GM12892 (cell line): ENCODE data around the gene WDR91.
"Not testable (repeated sequence)": the region's sequence is repeated elsewhere in the genome, so short reads cannot be mapped to it uniquely, and the experiment has no call there.

Experiments
- DNase-seq: peaks from one replicate; pipeline ENCODE4 v3.0.0; 2011; ENCODE audit not compliant: insufficient read length
- FAIRE-seq: peaks from 2 replicates; lab custom pipeline; 2011; peaks lifted over from hg19 to GRCh38; lab: Jason Lieb, UNC
- POLR2A ChIP-seq: IDR thresholded peaks from 2 replicates; pipeline ENCODE4 v1.6.1; 2011; ENCODE audit warnings: low read depth, low read length, control low read depth
- POLR2AphosphoS5 ChIP-seq: IDR thresholded peaks from 2 replicates; pipeline ENCODE4 v1.6.1; 2011; ENCODE audit warnings: low read depth, low read length, control low read depth
- TAF1 ChIP-seq: IDR thresholded peaks from 2 replicates; pipeline ENCODE4 v1.6.1; 2011; ENCODE audit warnings: low read depth, mild to moderate bottlenecking, control low read depth, low read length, borderline replicate concordance

Gene WDR91

DNA sequence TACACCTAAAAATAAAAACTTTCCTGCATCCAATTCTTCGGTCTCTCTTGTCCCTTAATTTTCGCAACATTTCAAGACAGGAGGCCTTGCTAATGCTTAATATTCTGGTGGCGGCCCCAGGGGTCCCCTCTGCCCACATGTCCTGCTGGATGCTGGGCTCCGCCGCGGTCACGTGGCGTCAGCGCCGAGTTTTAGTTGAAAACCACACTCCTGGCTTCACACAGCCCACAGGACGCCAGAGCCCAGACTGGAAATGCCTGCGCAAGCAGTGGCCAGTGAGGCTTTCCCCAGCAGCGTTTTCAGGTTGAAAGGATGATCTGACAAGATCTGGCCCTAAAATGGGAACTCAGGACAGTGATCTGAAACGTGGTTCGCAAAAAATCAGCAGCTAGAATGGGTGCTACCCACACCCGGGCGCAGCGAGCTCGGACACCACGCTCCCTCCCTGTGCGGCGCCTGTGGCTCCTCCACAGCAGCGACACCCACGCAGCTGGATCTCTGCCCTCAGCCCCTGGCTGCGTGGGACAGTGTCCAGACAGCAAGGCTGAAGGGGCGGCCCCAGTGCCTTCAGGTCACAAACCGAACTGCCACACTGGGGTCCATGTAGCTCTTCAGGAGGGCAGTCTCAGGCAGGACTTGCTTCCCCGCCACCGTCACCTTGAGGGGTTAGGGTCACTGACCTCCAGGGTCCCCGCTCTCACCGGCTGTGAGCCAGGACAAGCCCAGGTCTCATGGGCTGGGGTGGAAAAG, 29.2 kb downstream of the WDR91 start:
- DNase-seq (no peak), FAIRE-seq (no peak)
- no peak for TF ChIP-seq TAF1
- no peak; the same call in 1 of the 2 replicates for TF ChIP-seq POLR2A
- TF ChIP-seq POLR2AphosphoS5, result no peak

DNA sequence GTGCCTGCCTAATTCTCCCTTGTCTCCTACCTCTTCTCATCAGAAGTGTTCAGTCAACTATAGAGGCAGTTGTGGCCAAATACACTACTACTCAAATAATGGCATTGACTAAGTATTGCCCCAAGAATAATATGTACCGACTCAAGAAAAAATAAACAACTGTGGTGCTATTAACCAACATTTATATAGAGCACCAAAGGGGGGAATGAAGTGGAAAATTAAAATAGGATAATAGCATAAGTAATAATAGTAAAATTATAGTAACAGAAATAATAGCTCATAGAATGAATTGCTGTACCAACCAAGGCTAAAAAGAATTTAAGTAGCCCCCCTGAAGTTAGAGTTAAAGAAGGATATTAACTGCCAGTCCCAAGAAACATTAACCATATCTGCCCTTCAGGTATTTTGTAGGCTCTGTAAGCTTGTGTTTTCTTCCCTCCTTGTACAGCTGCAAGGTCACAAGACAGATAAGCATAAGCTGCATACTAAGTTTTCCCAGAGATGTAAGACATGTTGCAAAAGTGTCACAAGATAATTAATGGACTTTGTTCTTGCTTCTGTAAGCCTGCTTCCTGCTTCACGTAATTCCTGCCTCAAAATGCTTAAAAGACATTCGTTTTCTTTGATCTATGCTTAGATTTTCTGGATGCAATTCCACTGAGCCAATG, 29.9 kb downstream of the WDR91 start:
- DNase-seq (no peak), FAIRE-seq (no peak)
- TF ChIP-seq POLR2A, result no peak
- no peak for TF ChIP-seq TAF1
- TF ChIP-seq POLR2AphosphoS5, result no peak

DNA sequence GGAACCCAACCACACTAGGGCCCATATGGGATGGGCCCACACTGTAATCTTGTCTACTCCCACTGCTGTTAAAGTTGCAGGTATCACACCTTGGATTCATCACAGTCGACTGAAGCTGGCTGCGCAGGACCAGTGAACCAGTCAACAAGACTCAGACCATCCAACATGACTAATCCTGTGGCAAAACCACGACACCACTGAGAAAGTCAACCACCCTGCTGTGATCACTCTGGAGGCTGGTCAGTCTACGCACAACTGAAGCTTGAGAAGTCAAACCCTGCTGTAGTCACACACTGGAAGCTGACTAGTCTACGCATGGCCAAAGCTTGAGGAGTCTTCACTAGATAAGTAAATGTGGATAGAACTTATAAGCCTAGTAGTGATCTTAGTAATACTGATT, 31.2 kb downstream of the WDR91 start:
- FAIRE-seq (no peak), DNase-seq (no peak)
- TF ChIP-seq POLR2A, result no peak
- no peak for TF ChIP-seq POLR2AphosphoS5
- TF ChIP-seq TAF1, result no peak

DNA sequence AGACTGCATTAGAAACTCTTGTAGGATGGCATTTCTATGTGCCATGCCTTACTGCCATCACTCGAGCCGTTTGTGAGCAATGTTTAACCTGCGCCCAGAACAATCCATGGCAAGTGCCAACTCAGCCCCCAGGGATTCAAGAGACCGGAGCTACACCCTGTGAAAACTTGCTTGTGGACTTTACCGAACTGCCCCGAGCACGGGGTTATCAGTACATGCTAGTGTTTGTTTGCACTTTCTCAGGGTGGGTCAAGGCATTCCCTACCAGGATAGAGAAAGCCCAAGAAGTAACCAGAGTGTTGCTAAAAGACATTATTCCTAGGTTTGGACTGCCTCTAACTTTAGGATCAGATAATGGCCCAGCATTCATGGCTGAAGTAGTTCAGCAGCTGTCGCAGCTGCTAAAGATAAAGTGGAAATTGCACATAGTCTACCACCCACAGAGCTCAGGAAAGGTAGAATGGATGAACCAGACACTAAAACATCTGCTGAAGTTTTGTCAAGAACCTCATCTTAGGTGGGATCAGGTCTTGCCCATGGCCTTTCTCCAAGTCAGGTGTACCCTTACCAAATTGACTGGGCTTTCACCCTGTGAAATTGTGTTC, 31.9 kb downstream of the WDR91 start:
- FAIRE-seq, result no peak
- DNase-seq, result no peak
- no peak for TF ChIP-seq POLR2A
- TF ChIP-seq POLR2AphosphoS5, result no peak
- TF ChIP-seq TAF1, result no peak

DNA sequence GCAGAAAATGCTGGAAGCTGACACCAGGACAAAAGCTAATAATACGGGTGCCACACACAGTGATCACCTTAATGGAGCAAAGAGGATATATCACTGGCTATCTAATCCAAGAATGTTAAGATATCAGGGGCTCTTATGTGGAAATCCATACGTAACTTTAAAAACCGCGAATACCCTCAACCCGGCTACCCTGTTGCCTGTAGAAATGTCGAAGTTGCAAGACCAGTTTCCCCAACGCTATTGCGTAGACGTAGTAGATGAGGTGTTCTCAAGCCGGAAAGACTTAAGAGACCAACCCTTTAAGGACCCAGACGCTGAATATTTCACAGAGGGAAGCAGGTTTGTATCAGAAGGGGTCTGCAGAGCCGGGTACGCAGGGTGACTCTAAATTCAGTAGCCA, 33.0 kb downstream of the WDR91 start:
- DNase-seq, result no peak
- TF ChIP-seq TAF1, result no peak
- no peak for TF ChIP-seq POLR2A
- no peak for TF ChIP-seq POLR2AphosphoS5
- no peak for FAIRE-seq

DNA sequence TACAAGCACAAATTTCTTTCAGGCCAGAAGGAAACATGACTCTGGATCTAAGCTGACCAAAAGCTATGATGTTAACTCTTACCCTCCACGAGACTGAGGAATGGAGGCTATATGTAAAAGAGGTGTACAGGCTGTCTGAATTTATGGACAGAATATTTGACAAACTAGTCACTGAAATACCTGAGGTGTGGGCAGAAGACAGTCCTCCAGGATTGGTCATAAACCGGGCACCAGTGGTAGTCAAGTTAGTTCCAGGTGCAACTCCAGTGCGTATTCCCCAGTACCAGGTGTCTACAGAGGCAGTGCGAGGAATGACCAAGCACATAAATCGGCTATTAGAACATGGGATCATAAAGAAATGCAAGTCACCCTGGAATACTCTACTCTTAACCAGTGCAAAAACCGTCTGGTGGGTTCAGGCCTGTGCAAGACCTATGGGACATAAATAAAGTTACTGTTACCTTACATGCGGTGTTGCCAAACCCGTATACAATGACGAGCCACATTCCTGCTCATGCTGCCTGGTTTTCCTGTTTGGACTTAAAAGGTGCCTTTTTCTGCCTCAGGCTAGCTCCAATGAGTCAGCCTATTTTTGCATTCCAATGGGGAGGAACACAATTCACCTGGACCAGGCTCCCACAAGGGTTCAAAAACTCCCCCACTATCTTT, 34.2 kb downstream of the WDR91 start:
- DNase-seq, result no peak
- FAIRE-seq, result no peak
- no peak for TF ChIP-seq POLR2AphosphoS5
- TF ChIP-seq POLR2A, result no peak
- TF ChIP-seq TAF1, result no peak

DNA sequence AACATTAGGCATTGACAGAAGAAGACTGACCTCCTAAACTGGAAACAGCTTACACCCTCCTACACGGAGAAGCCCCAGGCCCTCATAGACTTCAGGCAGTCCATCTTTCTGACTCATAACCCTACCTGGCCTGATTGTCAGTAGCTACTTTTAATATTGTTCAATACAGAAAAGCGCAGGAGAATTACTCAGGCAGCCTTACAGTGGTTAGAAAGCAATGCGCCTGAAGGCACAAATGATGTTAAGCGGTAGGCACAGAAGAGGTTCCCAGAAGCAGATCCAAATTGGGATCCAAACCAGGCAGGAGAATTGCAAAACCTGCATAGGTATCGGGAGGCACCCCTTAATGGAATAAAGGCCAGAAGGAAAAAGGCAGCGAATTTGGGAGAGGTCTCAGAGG, 35.4 kb downstream of the WDR91 start:
- FAIRE-seq (no peak), DNase-seq (no peak)
- TF ChIP-seq POLR2A (no peak), TAF1 (no peak), POLR2AphosphoS5 (no peak)

DNA sequence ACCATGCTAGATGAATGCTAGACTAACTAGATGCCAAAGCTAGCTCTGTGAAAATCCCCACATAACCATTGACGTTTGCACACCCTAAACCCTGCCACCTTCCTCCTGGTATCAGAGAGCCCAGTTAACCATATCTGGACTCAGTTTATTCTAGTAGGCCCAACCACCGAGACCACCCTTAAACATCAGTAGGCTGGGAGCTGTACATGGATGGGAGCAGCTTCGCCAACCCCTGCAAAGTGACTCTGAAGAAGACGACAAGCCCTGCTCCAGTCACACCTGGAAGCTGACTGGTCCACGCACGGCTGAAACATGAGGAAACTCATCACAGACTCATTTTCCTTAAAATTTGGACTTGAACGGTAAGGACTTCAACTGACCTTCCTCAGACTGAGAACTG, 36.4 kb downstream of the WDR91 start:
- FAIRE-seq (no peak), DNase-seq (no peak)
- TF ChIP-seq POLR2A (no peak), TAF1 (no peak), POLR2AphosphoS5 (no peak)

DNA sequence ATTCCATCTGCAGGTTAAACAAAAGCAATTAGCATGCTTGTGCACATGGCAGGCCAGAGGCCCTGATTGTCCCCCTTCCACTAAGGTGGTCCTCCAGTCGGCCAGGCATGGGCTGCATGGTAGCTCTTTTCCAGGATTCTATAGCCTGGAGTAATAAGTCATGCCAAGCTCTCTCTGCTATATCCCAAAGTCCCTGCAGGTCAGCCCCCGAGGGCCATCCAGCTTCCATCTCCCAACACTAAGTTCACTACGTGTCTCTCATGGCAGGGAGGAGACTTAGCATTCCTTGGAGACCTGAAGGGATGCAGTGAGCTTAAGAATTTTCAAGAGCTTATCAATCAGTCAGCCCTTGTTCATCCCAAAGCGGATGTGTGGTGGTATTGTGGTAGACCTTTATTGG, 37.4 kb downstream of the WDR91 start:
- not testable (repeated sequence) for FAIRE-seq, DNase-seq

DNA sequence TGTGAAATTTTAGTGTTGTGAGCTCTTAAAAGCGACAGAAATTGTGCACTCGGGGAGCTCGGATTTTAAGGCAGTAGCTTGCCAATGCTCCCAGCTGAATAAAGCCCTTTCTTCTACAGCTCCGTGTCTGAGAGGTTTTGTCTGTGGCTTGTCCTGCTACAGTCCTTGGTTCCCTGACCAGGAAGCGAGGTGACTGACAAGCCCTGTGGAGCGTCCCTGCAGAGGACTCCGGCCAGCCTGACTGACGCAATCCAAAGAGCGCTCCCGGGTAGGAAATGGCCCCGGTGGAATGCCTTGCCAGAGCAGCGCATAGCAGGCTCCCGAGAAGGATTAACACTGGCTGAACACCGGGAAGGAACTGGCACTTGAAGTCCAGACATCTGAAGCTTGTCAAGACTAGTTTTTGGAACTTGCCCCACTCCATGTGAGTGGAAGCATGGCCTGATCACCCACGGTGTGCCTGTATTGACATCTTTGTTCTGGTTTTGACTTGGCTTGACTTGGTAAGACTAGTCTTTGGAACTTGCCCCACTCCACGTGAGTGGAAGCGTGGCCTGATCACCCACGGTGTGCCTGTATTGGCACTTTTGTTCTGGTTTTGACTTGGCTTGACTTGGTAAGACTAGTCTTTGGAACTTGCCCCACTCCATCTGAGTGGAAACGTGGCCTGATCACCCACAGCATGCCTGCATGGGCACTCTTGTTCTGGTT, 39.6 kb downstream of the WDR91 start:
- TF ChIP-seq POLR2A, result peak; percentile 62; the same call in 1 of the 2 replicates
- not testable (repeated sequence) for DNase-seq, FAIRE-seq

DNA sequence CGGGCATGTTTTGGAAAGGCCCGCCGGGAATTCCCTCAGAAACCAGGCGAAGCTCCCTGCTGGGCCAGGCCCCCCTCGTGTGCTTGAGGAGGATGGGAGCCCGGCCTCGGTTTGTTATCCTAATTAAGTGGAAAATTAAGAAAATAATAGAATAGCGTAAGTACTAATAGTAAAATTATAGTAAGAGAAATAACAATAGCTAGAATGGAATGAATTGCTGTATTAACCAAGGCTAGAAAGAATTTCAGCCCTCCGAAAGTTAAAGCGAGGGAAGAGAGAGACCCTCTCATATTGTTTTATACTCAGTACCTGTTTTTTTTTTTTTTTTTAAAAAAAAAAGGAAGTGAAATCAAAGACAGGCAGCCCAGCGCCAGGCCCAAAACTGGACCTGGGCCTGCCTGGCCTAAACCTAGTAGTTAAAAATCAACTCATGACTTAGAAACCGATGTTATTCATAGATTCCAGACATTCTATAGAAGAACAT, 40.3 kb downstream of the WDR91 start:
- FAIRE-seq, DNase-seq: not testable (repeated sequence)
- 0 out of 2 replicates have a peak, but pooled peaks have one; percentile 3 for TF ChIP-seq POLR2AphosphoS5

DNA sequence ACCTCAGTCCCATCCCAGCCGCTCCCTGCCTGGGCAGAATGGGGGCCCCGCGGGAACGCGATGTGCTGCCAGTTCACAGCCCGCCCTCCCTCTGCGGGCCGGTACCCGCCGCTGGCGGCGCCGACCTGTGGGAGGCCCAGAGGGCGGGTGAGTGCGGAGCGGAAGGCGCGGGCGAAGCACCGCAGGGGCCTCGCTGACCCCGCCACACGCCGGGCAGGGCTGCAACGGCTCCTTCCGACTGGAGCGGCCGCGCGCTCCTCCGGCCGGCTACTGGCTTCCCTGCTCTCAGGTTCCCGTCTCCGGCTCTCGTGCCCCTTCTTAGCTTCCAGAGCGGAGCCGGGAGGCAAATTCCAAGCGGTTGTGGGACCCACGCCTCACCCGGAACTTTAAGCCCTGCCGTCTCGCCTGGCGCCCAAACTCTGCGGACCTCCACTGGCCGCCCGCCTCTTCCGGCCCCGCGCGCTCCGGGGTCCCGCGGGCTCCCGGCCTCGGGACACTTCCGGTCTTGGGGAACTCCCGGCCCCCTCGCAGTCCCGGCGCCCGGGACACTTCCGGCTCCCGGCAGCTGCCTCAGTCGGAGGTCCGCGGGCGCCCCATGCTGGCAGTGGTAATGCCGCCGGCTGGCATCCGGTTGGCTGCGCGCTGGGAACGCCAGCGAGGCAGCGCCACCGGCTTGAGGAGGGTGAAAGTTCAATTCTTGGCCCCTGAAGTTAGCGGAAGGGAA, 40.9 kb downstream of the WDR91 start, which contains the start of gene CYREN:
Gene CYREN (minus strand): TSS at position 434 of the 724 bp plus-strand sequence. CDS start 1,785 bp downstream, outside the sequence.
- TF ChIP-seq TAF1 (peak; percentile 64; the same call in 1 of the 2 replicates), POLR2AphosphoS5 (no peak; the same call in none of the 2 replicates), POLR2A (peak; percentile 72)
- peak; percentile 61 for FAIRE-seq
- peak; percentile 77 for DNase-seq
